ENCODE results near the gene HARS2. TPM values are rescaled to one million over a fixed set of nuclear protein-coding genes. Genes with fewer than 3 reads are reported as not detected.

Gene HARS2, protein sequence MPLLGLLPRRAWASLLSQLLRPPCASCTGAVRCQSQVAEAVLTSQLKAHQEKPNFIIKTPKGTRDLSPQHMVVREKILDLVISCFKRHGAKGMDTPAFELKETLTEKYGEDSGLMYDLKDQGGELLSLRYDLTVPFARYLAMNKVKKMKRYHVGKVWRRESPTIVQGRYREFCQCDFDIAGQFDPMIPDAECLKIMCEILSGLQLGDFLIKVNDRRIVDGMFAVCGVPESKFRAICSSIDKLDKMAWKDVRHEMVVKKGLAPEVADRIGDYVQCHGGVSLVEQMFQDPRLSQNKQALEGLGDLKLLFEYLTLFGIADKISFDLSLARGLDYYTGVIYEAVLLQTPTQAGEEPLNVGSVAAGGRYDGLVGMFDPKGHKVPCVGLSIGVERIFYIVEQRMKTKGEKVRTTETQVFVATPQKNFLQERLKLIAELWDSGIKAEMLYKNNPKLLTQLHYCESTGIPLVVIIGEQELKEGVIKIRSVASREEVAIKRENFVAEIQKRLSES
- total RNA-seq, result 10 to 100 TPM; 24.1 to 29.0 TPM

DNA sequence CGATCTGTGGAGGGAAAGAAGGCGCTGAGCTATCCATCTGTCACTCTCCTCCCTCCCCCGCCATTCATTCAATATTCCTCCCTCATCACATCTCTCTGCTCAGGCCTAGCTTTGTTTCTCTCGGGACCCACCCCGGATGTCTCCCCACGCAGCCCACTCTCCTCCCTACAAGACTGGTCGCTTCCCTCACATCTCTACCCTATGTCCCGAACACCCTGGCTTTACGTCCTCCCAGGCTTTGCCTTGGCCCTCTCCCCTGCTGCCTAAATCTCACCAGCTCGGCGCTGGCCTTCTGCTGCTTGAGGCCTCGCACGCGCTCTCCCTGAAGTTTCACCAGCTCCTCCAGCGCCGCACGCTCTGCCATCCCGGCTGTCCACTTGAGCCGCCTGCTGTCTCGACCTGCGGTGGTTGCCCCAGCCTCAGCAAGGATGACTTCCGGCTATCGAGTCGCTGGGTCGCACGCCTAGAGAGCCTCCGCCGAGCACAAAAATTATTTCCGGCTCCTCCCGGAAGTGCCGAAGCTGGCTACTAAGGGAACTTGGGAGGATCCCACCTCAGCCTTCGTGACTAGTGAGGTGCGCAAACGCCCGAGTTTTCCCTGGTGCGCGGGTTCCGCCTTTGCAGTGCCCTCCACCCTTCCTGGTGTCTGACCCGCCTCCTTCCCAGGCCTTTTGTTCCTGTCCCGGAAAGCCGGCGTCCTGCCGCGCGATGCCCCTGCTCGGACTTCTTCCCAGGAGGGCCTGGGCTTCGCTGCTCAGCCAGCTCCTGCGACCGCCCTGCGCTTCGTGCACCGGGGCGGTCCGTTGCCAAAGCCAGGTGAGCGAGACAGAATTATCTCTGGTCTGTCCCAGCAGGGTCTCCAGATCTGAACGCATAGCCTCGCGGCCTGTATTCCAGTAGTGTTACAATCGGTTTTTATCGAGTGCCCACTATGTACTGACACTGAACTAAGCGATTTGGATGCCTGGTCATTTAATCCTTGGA is at the start of gene HARS2, which contains the start of gene HARS1:
HARS2 (plus strand) TSS at position 515 of the 984 bp plus-strand sequence; CDS start at position 709, 194 bp downstream.
HARS1 (minus strand) TSS at position 430 of the 984 bp plus-strand sequence; CDS start at position 364, 66 bp downstream.

GRCh38 chr5:140664359-140665119 is 26.7 kb upstream of the HARS2 start, which contains the start of gene WDR55:
Gene WDR55, plus strand, starts transcription at chr5:140664904. Its CDS starts 9 bp downstream, at chr5:140664913.

DNA sequence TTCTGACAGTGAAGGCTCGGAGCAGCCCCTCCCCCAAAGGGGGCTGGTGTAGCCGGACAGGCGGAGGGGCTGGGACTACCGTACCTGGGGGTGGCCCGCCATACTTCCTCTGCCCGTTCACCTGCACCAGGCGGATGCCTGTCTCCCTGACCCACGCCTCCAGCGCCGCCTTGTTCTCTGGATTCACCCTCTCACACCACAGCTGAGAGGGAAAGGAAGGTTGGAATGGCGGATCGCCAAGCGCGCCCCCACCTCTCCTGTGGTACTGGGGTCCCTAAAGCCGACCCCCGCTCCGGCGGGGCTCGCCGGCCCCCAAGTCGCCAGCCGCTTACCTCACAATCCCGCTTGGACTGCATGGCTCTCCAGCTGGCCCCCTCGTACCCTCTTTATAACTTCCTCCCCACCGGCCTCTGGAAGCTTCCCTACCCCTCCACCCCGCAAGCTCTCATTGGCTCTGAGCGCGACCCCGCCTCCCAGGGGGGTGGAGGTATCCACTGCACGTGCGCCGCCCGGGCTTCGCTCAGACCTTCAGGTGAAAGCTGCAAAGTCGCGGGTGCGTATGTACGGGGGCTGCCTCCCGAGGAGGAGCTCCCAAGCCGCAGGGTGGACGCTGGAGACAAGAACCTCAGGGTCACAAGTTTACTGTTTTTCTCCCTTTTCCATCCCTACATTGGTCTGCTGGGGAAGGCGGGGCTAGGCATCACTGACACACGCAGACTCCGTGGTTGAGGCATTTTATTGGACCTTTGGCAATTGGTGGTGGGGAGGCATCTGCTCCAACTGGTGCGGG is 17.9 kb upstream of the HARS2 start, which contains the start of gene DND1:
DND1 (minus strand) TSS at position 390 of the 790 bp plus-strand sequence; CDS start at position 356, 34 bp downstream.

GRCh38 chr5:140700177-140701144 is 9.2 kb downstream of the HARS2 start, which contains the start of gene ZMAT2:
Gene ZMAT2, plus strand, starts transcription at chr5:140700447. Its CDS starts 14 bp downstream, at chr5:140700461.

Small RNA genes lying within 50 kb of the gene (small RNA-seq; reads per million reads assigned to genes)
- gene VTRNA1-1 (62.3 to 173 reads per million in 2 donors), gene VTRNA1-2 (53.5 to 54.1 reads per million in 2 donors), gene VTRNA1-3 (4.8 to 9.3 reads per million in 2 donors)

Other genes starting within 250 kb of the HARS2 start
- gene EIF4EBP3, start 143.8 kb upstream of the HARS2 start, total RNA-seq, result 1 to 10 TPM; 1.7 to 4.1 TPM
- gene SRA1, start 134.0 kb upstream of the HARS2 start, total RNA-seq, result 10 to 100 TPM; 20.6 to 43.0 TPM
- gene APBB3, start 126.9 kb upstream of the HARS2 start, total RNA-seq, result 10 to 100 TPM; 10.3 to 16.9 TPM
- gene SLC35A4, start 126.6 kb upstream of the HARS2 start, total RNA-seq, result 10 to 100 TPM; 32.0 to 43.6 TPM
- 1 to 10 TPM; 1.3 to 3.4 TPM for gene CD14, start 58.3 kb upstream of the HARS2 start, total RNA-seq
- gene TMCO6, start 52.0 kb upstream of the HARS2 start, total RNA-seq, result 10 to 100 TPM; 12.7 to 14.8 TPM
- gene NDUFA2, start 43.8 kb upstream of the HARS2 start, total RNA-seq, result 10 to 100 TPM; 41.6 to 48.0 TPM
- gene IK, start 43.6 kb upstream of the HARS2 start, total RNA-seq, result 10 to 100 TPM; 84.3 to 95.2 TPM
- 10 to 100 TPM; 32.3 to 50.3 TPM for gene WDR55, start 26.6 kb upstream of the HARS2 start, total RNA-seq
- under 1 TPM; 0.34 to 1.00 TPM for gene DND1, start 17.9 kb upstream of the HARS2 start, total RNA-seq
- gene HARS1, start 85 bp upstream of the HARS2 start, total RNA-seq, result 10 to 100 TPM; 41.0 to 68.9 TPM
- 10 to 100 TPM; 23.4 to 37.0 TPM for gene ZMAT2, start 9.0 kb downstream of the HARS2 start, total RNA-seq
- gene PCDHA1, start 94.7 kb downstream of the HARS2 start, total RNA-seq, result not detected
- gene PCDHA2, start 103.4 kb downstream of the HARS2 start, total RNA-seq, result not detected
- gene PCDHA3, start 109.6 kb downstream of the HARS2 start, total RNA-seq, result under 1 TPM in 1 of 2 donors, not detected in 1; under 0.01 TPM
- gene PCDHA4, start 115.6 kb downstream of the HARS2 start, total RNA-seq, result under 1 TPM; under 0.01 TPM
- gene PCDHA5, start 130.2 kb downstream of the HARS2 start, total RNA-seq, result under 1 TPM; under 0.01 TPM
- under 1 TPM in 1 of 2 donors, not detected in 1; 0.34 TPM for gene PCDHA6, start 136.5 kb downstream of the HARS2 start, total RNA-seq
- not detected for gene PCDHA7, start 142.8 kb downstream of the HARS2 start, total RNA-seq
- not detected for gene PCDHA8, start 149.7 kb downstream of the HARS2 start, total RNA-seq
- gene PCDHA9, start 156.9 kb downstream of the HARS2 start, total RNA-seq, result not detected
- gene PCDHA10, start 164.4 kb downstream of the HARS2 start, total RNA-seq, result under 1 TPM in 1 of 2 donors, not detected in 1; 0.69 TPM
- under 1 TPM in 1 of 2 donors, not detected in 1; under 0.01 TPM for gene PCDHA11, start 177.5 kb downstream of the HARS2 start, total RNA-seq
- not detected for gene PCDHA12, start 183.9 kb downstream of the HARS2 start, total RNA-seq
- under 1 TPM in 1 of 2 donors, not detected in 1; under 0.01 TPM for gene PCDHA13, start 190.7 kb downstream of the HARS2 start, total RNA-seq
- under 1 TPM in 1 of 2 donors, not detected in 1; 0.34 TPM for gene PCDHAC1, start 234.8 kb downstream of the HARS2 start, total RNA-seq

All from melanocyte of skin (primary cell).